HG03442 (cell line): Measurements from ENCODE around the gene PTPN22.
"Not testable (repeated sequence)": the region's sequence is repeated elsewhere in the genome, so short reads cannot be mapped to it uniquely, and the experiment has no call there.

Experiments used
- ATAC-seq: cut with Tn5 transposase; IDR thresholded peaks from one replicate; pipeline ENCODE4 v1.9.1; 2021; ENCODE audit warnings: mild to moderate bottlenecking, moderate library complexity; ENCODE audit not compliant: unreplicated experiment

PTPN22 gene

GRCh38 chr1:113852694-113853093 is 18.8 kb downstream of the PTPN22 start:
- ATAC-seq: not testable (repeated sequence)

- ATAC-seq: no peak
Measured at GRCh38 chr1:113850127-113850796, 21.2 kb downstream of the PTPN22 start.

GRCh38 chr1:113849072-113849471 is 22.4 kb downstream of the PTPN22 start:
- ATAC-seq: no peak

- ATAC-seq: no peak
Measured at GRCh38 chr1:113846391-113847035, 25.0 kb downstream of the PTPN22 start.

DNA sequence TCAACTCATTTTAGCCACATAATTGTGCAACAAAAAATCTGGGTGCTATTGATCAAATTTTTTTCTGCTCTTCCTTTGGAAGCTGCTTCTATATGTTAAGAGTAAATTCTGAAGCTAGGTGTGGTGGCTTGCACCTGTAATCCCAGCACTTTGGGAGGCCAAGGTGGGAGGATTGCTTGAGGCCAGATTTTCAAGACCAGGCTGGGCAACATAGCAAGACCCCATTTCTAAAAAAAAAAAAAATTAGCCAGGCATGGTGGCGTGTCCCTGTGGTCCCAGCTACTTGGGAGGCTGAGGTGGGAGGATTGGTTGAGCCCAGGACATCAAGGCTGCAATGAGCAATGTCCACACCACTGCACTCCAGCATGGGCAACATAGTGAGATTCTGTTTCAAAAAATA is 35.0 kb downstream of the PTPN22 start:
- ATAC-seq: no peak

- no peak for ATAC-seq
Measured at GRCh38 chr1:113835686-113836290, 35.7 kb downstream of the PTPN22 start.

DNA sequence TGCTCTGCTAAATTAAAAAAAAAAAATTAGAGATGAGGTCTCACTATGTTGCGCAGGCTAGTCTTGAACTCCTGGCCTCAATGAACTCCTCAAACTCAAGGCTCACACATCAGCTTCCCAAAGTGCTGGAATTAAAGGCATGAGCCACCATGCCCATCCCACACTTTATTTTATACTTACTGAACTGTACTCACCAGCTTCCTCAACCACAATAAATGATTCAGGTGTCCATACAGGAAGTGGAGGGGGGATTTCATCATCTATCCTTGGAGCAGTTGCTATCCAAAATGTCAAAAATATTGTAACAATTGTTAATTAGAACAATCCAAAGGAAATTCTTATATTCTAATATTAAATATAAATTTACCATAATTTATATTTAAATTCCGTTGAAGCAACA is 36.8 kb downstream of the PTPN22 start:
- no peak for ATAC-seq

GRCh38 chr1:113830039-113830438 is 41.5 kb downstream of the PTPN22 start:
- ATAC-seq: no peak

- ATAC-seq: no peak
Measured at GRCh38 chr1:113821916-113822315, 49.6 kb downstream of the PTPN22 start.

DNA sequence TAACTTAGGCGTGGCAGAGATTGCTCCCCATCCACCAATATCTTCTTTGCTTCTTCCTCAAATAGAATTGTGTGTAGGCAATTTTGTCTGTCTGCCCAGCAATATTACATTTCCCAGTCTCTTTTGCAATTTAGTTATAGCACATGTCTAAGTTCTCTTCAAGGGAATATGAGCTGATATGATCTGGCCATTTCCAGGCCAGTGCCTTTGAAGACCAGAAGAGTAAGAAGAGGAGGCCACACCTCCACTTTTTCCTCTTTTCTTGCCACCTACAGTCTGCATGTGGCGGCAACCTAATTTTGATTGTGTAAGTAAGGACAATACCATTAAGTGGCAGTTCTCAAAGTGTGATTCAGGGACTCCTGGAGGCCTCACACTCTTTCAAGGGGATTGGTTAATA is 52.9 kb downstream of the PTPN22 start:
- no peak for ATAC-seq

DNA sequence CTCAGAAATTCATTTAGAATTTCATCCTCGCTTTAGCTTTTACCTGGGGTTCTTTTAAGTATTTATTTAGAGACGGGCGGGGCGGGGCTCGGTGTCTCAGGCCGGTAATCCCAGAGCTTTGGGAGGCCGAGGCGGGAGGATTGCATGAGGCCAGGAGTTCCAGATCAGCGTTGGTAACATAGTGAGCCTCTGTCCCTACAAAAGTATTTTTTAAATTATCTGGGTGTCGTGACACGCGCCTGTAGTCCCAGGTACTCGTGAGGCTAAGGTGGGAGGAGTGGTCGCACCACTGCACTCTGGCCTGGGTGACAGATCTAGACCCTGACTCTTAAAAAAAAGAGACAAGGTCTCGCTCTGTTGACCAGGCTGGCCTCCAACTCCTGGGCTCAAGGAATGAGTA is 58.3 kb downstream of the PTPN22 start:
- no peak for ATAC-seq

GRCh38 chr1:113812661-113813135 is 58.8 kb downstream of the PTPN22 start:
- no peak for ATAC-seq

GRCh38 chr1:113811888-113812660 is 59.4 kb downstream of the PTPN22 start, which contains the start of gene RSBN1:
Gene RSBN1, minus strand, starts transcription at chr1:113812476. Its CDS starts 64 bp downstream, at chr1:113812412.
- peak; percentile 88 for ATAC-seq

DNA sequence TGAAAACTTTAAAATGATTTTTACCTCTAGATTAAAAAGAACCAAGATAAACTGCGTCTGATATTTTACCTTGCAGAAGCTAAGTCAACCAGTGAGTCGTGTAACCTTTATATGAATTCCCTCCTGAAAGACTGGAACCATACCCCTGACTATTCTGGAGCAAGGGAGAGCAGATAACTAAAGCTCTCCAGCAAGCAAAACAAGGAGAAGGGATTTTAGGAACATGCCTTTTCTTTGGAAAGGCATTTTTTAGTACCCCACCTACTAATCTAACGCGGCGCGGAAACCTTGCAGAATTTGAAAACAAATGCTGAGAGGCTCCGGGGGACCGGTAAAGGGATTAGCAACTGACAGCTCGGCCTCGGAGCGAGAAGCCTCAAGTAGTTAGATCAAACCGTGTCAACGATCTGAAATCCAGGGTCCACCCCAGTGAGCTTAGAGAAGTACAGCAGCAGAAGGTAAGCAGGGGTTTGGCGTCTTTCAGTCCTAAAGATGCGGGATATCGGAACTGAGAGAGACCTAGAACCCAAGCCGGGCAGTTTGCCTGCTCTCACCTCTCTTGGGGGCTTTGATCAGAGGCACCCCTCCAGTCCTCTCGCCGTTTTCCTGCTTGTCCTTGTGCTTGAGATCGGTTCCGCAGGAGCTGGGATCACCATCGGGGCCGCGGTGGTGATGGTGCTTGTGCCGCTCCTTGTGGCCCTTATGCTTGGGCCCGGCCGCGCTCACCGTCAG is 60.2 kb downstream of the PTPN22 start:
- ATAC-seq: no peak

- no peak for ATAC-seq
Measured at GRCh38 chr1:113809670-113810602, 61.6 kb downstream of the PTPN22 start.

- no peak for ATAC-seq
Measured at GRCh38 chr1:113808450-113809195, 62.9 kb downstream of the PTPN22 start.

GRCh38 chr1:113805639-113806038 is 65.9 kb downstream of the PTPN22 start:
- no peak for ATAC-seq

DNA sequence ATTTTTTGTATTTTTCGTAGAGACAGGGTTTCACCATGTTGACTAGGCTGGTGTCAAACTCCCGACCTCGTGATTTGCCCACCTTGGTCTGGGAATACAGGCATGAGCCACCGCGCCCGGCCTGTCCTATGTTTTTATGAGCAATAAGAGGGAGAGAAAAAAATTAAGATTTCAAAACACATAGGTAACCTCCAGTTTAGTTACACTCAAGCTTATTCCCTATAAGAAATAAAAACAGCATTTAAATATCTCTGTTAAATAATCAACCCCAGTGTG is 66.3 kb downstream of the PTPN22 start:
- ATAC-seq: no peak
